ENCODE measurements around the gene DNAJC16. TPM values are rescaled to one million over a fixed set of nuclear protein-coding genes. Genes with fewer than 3 reads are reported as not detected.
"Not testable (repeated sequence)": the region's sequence is repeated elsewhere in the genome, so short reads cannot be mapped to it uniquely, and the experiment has no call there.

The DNAJC16 gene
- total RNA-seq, 4 donors from 2014 or later = 17.2 to 24.8 (median 19.7) TPM

DNA sequence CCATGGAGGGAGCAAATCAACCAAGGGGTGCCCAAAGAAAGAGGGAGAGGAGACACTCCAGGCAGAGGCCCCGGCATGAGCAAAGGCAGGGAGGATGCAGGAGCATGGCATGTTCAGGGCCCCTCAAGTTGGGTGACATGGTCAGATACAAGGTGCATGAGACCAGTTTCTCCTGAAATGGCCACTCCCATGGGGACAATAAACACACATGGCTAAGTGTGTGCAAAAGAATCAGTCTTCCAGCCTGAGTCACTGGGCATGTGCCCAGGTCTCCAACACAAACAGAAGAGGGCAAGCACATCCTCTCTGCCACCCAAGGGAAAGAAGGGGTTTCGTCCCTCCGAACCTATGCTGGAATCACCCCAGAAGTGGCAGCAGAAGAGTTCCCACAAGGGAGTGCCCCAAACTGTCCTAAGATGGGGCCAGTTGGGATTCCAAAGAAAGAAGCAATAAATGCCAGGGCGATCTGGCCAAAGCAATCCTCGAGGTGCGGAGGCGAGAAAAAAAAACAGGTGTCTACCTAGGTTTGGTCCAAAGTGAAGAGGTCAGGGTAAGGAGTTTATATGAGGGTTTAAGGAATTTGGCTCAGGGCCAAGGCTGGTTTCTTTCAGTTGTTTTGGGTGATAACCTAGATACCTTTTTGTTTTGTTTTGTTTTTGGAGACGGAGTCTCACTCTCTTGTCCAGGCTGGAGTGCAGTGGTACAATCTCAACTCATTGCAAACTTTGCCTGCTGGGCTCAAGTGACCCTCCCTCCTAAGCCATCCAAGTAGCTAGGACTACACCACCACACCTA lies 15.8 kb upstream of the DNAJC16 start:
- Histone ChIP-seq H3K4me3 (no peak overlapping the region), H3K36me3 (peaks cover 13% of the 10 kb centered on the region)

DNA sequence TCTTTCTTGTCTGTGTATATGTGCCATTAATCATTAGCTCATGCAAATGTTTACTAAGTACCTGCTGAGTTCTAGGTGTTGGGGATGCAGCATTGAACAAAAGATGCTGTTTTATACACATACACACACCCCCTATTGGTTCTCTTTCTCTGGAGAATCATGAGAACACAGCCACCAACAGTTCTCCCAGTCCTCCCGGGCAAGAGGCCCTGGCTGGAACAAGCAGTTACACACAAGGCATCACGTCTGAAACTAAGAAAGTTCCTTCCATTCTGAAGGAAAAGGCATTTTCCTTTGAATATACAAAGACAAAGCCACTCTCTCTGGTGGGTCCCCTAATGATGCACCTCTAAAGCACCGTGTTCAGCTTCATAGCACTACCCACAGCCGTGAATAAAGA lies 13.5 kb upstream of the DNAJC16 start:
- peaks cover 14% of the 10 kb centered on the region for H3K36me3 ChIP-seq
- TF ChIP-seq POLR2A (IDR thresholded peaks at IDR 0.05) = no peak
- TF ChIP-seq, protein P1, sequence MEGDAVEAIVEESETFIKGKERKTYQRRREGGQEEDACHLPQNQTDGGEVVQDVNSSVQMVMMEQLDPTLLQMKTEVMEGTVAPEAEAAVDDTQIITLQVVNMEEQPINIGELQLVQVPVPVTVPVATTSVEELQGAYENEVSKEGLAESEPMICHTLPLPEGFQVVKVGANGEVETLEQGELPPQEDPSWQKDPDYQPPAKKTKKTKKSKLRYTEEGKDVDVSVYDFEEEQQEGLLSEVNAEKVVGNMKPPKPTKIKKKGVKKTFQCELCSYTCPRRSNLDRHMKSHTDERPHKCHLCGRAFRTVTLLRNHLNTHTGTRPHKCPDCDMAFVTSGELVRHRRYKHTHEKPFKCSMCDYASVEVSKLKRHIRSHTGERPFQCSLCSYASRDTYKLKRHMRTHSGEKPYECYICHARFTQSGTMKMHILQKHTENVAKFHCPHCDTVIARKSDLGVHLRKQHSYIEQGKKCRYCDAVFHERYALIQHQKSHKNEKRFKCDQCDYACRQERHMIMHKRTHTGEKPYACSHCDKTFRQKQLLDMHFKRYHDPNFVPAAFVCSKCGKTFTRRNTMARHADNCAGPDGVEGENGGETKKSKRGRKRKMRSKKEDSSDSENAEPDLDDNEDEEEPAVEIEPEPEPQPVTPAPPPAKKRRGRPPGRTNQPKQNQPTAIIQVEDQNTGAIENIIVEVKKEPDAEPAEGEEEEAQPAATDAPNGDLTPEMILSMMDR (IDR thresholded peaks at IDR 0.05) = no peak
- TF ChIP-seq EP300 (IDR thresholded peaks at IDR 0.05) = no peak
- TF ChIP-seq POLR2AphosphoS5 (IDR thresholded peaks at IDR 0.05) = no peak
- no peaks in the 10 kb centered on the region for H3K27me3 ChIP-seq
- H3K4me3 ChIP-seq = no peak overlapping the region
- 77% methylated on average over 4 of the region's 4 CpGs for WGBS
- H3K4me1 ChIP-seq = no peaks in the 10 kb centered on the region
- H3K27ac ChIP-seq = no peak overlapping the region
- DNase-seq (ENCODE audit: low spot score in 2 of 2) = no peak
- H3K9me3 ChIP-seq = no peaks in the 10 kb centered on the region

More for the DNA sequence above, 15.8 kb upstream of the DNAJC16 start:
- no peak overlapping the region for H3K27ac ChIP-seq
- no peaks in the 10 kb centered on the region for H3K27me3 ChIP-seq
- WGBS = 88% methylated on average over 8 of the region's 8 CpGs
- H3K4me1 ChIP-seq = no peaks in the 10 kb centered on the region
- TF ChIP-seq EP300 (IDR thresholded peaks at IDR 0.05) (no peak), POLR2AphosphoS5 (IDR thresholded peaks at IDR 0.05) (no peak), POLR2A (IDR thresholded peaks at IDR 0.05) (no peak)
- TF ChIP-seq, protein P1 (IDR thresholded peaks at IDR 0.05) = no peak
- DNase-seq (ENCODE audit: low spot score in 2 of 2) = no peak
- no peaks in the 10 kb centered on the region for H3K9me3 ChIP-seq

DNA sequence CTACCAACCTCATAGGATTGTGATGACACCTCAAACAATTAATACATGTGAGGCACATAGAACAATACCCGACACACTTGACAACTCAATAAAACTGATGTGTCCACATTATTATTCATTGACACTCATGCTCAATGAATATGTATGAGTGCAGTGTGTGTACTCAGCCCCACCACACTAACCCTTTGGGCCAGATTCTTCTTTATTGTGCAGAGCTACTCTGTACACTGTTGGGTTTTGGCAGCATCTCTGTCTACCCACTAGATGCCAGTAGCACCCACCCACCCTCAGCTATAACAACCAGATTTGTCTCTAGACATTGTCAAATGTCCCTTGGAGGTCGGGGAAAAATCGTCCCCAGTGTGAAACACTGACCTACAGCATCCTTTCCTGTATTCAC lies 12.7 kb upstream of the DNAJC16 start:
- Histone ChIP-seq H3K4me3 (no peak overlapping the region), H3K36me3 (peaks cover 14% of the 10 kb centered on the region), H3K27ac (no peak overlapping the region), H3K27me3 (no peaks in the 10 kb centered on the region), H3K9me3 (no peaks in the 10 kb centered on the region), H3K4me1 (no peaks in the 10 kb centered on the region)
- TF ChIP-seq, protein P1 (IDR thresholded peaks at IDR 0.05) = no peak
- TF ChIP-seq EP300 (IDR thresholded peaks at IDR 0.05) = no peak
- TF ChIP-seq POLR2A (IDR thresholded peaks at IDR 0.05) = no peak
- WGBS = 96% methylated on average over 3 of the region's 3 CpGs
- no peak for DNase-seq (ENCODE audit: low spot score in 2 of 2)

- peaks cover 14% of the 10 kb centered on the region for H3K36me3 ChIP-seq
- H3K27me3 ChIP-seq, H3K4me1 ChIP-seq, H3K27ac ChIP-seq, H3K4me3 ChIP-seq, H3K9me3 ChIP-seq: not testable (repeated sequence)
- peak in 1 of 2 donors; percentile 21 for DNase-seq (ENCODE audit: low spot score in 2 of 2)
- 93% methylated on average over 5 of the region's 5 CpGs for WGBS
Measured at GRCh38 chr1:15514557-15514956, 12.1 kb upstream of the DNAJC16 start.

DNA sequence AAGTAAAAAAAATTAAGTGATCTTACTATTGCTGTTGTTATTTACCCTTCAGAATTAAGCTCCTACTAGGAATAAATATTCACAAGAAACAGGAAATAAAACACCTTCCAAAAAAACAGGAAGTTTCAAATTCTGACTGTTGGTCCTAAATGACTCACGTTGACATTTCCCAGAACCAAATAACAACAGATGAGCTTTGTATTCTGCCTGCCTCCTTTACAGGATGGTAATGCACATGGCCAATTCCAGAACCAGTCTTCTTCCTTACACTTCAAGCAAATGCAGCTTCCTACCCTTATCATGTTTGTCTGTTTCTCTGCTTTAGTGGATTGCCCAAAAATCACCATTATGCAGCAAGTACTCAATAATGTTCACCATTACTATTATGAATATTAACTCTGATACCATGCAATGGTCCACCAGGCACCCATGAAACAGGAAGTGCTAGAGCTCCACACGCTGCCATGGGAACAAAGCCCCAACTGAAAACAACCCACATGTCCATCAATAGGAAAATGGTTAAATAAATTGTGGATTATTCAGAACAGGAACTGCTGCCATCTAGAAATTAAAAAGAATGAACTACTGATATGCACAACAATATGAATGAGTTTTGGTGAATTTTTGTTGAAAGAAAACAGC lies 11.5 kb upstream of the DNAJC16 start:
- Histone ChIP-seq H3K27me3 (no peaks in the 10 kb centered on the region), H3K4me3 (no peak overlapping the region), H3K9me3 (no peaks in the 10 kb centered on the region), H3K36me3 (peaks cover 14% of the 10 kb centered on the region), H3K4me1 (no peaks in the 10 kb centered on the region), H3K27ac (no peak overlapping the region)
- WGBS = 73% methylated on average over 2 of the region's 2 CpGs
- DNase-seq (ENCODE audit: low spot score in 2 of 2) = peak in 1 of 2 donors; percentile 4
- TF ChIP-seq, protein P1 (IDR thresholded peaks at IDR 0.05) = no peak
- TF ChIP-seq POLR2A (IDR thresholded peaks at IDR 0.05) = no peak
- TF ChIP-seq EP300 (IDR thresholded peaks at IDR 0.05) = no peak
- TF ChIP-seq POLR2AphosphoS5 (IDR thresholded peaks at IDR 0.05) = no peak
